H1 (cell line): ENCODE data around the gene ALS2CL. TPM values are rescaled to one million over a fixed set of nuclear protein-coding genes. Genes with fewer than 3 reads are reported as not detected.

Experiments
- CTCF ChIA-PET: fragments of 300-600 bp; sonication (Branson Sonifier 250); formaldehyde crosslinking; loops from one replicate; lab custom pipeline; 2021; ENCODE audit not compliant: partially characterized antibody; lab: Charles Lee
- POLR2A ChIA-PET: fragments of 300-600 bp; sonication (Branson Sonifier 250); formaldehyde crosslinking; loops from one replicate; lab custom pipeline; 2021; ENCODE audit warnings: inconsistent platforms; ENCODE audit not compliant: partially characterized antibody; lab: Charles Lee
- DNase-seq, 2 experiments: peaks; one replicate each; pipeline versions ENCODE4 v3.0.0 to v3.0.0-alpha.2; 2010 to 2022; ENCODE audit warnings: low spot score in 2 of 2, low read depth in 1 of 2, mixed read lengths in 1 of 2
- FAIRE-seq: peaks from 2 replicates; lab custom pipeline; 2011; peaks lifted over from hg19 to GRCh38; lab: Jason Lieb, UNC
- H2AFZ ChIP-seq: 2 replicates; pipeline ENCODE4 v1.8.1; 2012; ENCODE audit warnings: low read length, inconsistent platforms
- H2AK5ac ChIP-seq: 2 replicates; pipeline ENCODE4 v1.6.1; 2013; ENCODE audit warnings: low read depth, low read length
- H2BK120ac ChIP-seq: replicated peaks from 2 replicates; pipeline ENCODE3; 2013; ENCODE audit warnings: low read depth, low read length, inconsistent platforms
- H2BK12ac ChIP-seq: 2 replicates; pipeline ENCODE4 v1.6.1; 2013; ENCODE audit warnings: low read depth, low read length
- H2BK15ac ChIP-seq: 2 replicates; pipeline ENCODE4 v1.6.1; 2013; ENCODE audit warnings: low read length
- H2BK20ac ChIP-seq: 2 replicates; pipeline ENCODE4 v1.6.1; 2013; ENCODE audit warnings: low read length
- H2BK5ac ChIP-seq: 2 replicates; pipeline ENCODE4 v1.6.1; 2013; ENCODE audit warnings: low read depth, low read length
- H3K14ac ChIP-seq: 2 replicates; pipeline ENCODE4 v1.6.1; 2013; ENCODE audit warnings: inconsistent platforms; ENCODE audit not compliant: insufficient read length
- H3K18ac ChIP-seq: 2 replicates; pipeline ENCODE4 v1.6.1; 2013; ENCODE audit warnings: low read length; ENCODE audit errors: extremely low read depth
- H3K23ac ChIP-seq: 2 replicates; pipeline ENCODE4 v1.6.1; 2013; ENCODE audit warnings: inconsistent platforms; ENCODE audit not compliant: insufficient read length
- H3K23me2 ChIP-seq: 2 replicates; pipeline ENCODE4 v1.6.1; 2013; ENCODE audit warnings: low read depth, low read length
- H3K27ac ChIP-seq: 2 replicates; pipeline ENCODE4 v1.6.1; 2011; ENCODE audit warnings: low read depth, low read length, inconsistent platforms
- H3K27me3 ChIP-seq, 4 experiments: replicated peaks in 1 of 4; 1 replicate in 1 of 4; 2 replicates in 3 of 4; pipeline versions ENCODE4 v1.6.1 to v1.8.1; 2011 to 2013; ENCODE audit warnings: low read length in 3 of 4, mild to moderate bottlenecking in 3 of 4, inconsistent platforms in 2 of 4, mixed read lengths in 2 of 4, moderate library complexity in 1 of 4; ENCODE audit not compliant: control insufficient read depth in 3 of 4, insufficient read depth in 3 of 4; ENCODE audit errors: extremely low read depth in 1 of 4
- H3K36me3 ChIP-seq, 4 experiments: 2 replicates each; pipeline versions ENCODE4 v1.6.1 to v1.8.1; 2011 to 2013; ENCODE audit warnings: mild to moderate bottlenecking in 4 of 4, low read length in 3 of 4, moderate library complexity in 2 of 4, control low read depth in 1 of 4, inconsistent platforms in 1 of 4; ENCODE audit not compliant: insufficient read depth in 4 of 4, control insufficient read depth in 2 of 4
- H3K4ac ChIP-seq: replicated peaks from 2 replicates; pipeline ENCODE3; 2013; ENCODE audit warnings: low read length, low read depth, mixed read lengths, inconsistent platforms; ENCODE audit not compliant: insufficient read length
- H3K4me1 ChIP-seq, 4 experiments: replicated peaks in 1 of 4; 1 replicate in 1 of 4; 2 replicates in 3 of 4; pipeline versions ENCODE4 v1.6.1 to v1.8.1; 2011 to 2013; ENCODE audit warnings: low read length in 3 of 4, inconsistent platforms in 2 of 4, mixed read lengths in 1 of 4; ENCODE audit not compliant: insufficient read depth in 4 of 4, control insufficient read depth in 3 of 4
- H3K4me2 ChIP-seq, 2 experiments: 2 replicates each; pipeline versions ENCODE4 v1.6.1 to v1.8.1; 2011 to 2013; ENCODE audit warnings: low read depth in 2 of 2, low read length in 2 of 2, control low read depth in 1 of 2, inconsistent platforms in 1 of 2, mild to moderate bottlenecking in 1 of 2; ENCODE audit not compliant: insufficient read depth in 1 of 2
- H3K4me3 ChIP-seq, 4 experiments: fragments of 200-600, 300-600 bp in 1 of 4; sonication (generic), shearing (Covaris generic), sonication (Bioruptor Twin) in 1 of 4; 2 replicates each; pipeline versions ENCODE4 v1.5.1 to v1.8.1; 2011 to 2016; ENCODE audit warnings: low read length in 4 of 4, low read depth in 3 of 4, control low read depth in 2 of 4, inconsistent platforms in 2 of 4, mild to moderate bottlenecking in 2 of 4, mixed read lengths in 1 of 4, moderate library complexity in 1 of 4; ENCODE audit not compliant: insufficient read depth in 2 of 4; ENCODE audit errors: extremely low read depth in 1 of 4
- H3K56ac ChIP-seq: replicated peaks from 2 replicates; pipeline ENCODE3; 2013; ENCODE audit warnings: low read depth, mild to moderate bottlenecking, mixed read lengths, low read length, inconsistent platforms; ENCODE audit not compliant: insufficient read length
- H3K79me1 ChIP-seq: 2 replicates; pipeline ENCODE4 v1.6.1; 2013; ENCODE audit warnings: low read depth, low read length, control low read depth
- H3K79me2 ChIP-seq, 2 experiments: 2 replicates each; pipeline versions ENCODE4 v1.6.1 to v1.8.1; 2012 to 2013; ENCODE audit warnings: low read length in 2 of 2, mild to moderate bottlenecking in 2 of 2, inconsistent platforms in 1 of 2; ENCODE audit not compliant: insufficient read depth in 2 of 2, control insufficient read depth in 1 of 2
- H3K9ac ChIP-seq, 4 experiments: replicated peaks in 1 of 4; 1 replicate in 1 of 4; 2 replicates in 3 of 4; pipeline versions ENCODE4 v1.6.1 to v1.8.1; 2011 to 2013; ENCODE audit warnings: low read depth in 3 of 4, low read length in 3 of 4, control low read depth in 2 of 4, mild to moderate bottlenecking in 2 of 4, moderate library complexity in 2 of 4, inconsistent platforms in 1 of 4; ENCODE audit errors: extremely low read depth in 1 of 4
- H3K9me3 ChIP-seq, 2 experiments: 2 replicates each; pipeline versions ENCODE4 v1.6.1 to v1.8.1; 2012 to 2013; ENCODE audit warnings: mild to moderate bottlenecking in 2 of 2, moderate library complexity in 2 of 2, control low read depth in 1 of 2, inconsistent platforms in 1 of 2, low read depth in 1 of 2, low read length in 1 of 2, mixed read lengths in 1 of 2; ENCODE audit not compliant: insufficient read depth in 2 of 2
- H4K20me1 ChIP-seq, 2 experiments: replicated peaks in 1 of 2; 2 replicates each; pipeline versions ENCODE3 to v1.8.1; 2011 to 2013; ENCODE audit warnings: inconsistent platforms in 2 of 2, low read length in 2 of 2, mild to moderate bottlenecking in 1 of 2; ENCODE audit not compliant: insufficient read depth in 2 of 2, control insufficient read depth in 1 of 2
- H4K5ac ChIP-seq: 2 replicates; pipeline ENCODE4 v1.6.1; 2013; ENCODE audit warnings: low read length, low read depth, mixed read lengths, inconsistent platforms; ENCODE audit not compliant: insufficient read length
- H4K8ac ChIP-seq: 2 replicates; pipeline ENCODE4 v1.8.0; 2013; ENCODE audit warnings: mild to moderate bottlenecking, moderate library complexity, low read length, inconsistent platforms; ENCODE audit not compliant: insufficient read depth; ENCODE audit errors: extremely low read depth
- H4K91ac ChIP-seq: replicated peaks from 2 replicates; pipeline ENCODE3; 2013; ENCODE audit warnings: low read length, mixed read lengths, inconsistent platforms; ENCODE audit not compliant: insufficient read length
- CHD2 ChIP-seq: IDR thresholded peaks from 2 replicates; pipeline ENCODE4 v1.6.1; 2012; ENCODE audit warnings: low read length, improper control_type of control experiment
- POU5F1 ChIP-seq: IDR thresholded peaks from 2 replicates; pipeline ENCODE4 v1.6.1; 2011; ENCODE audit warnings: low read depth, mild to moderate bottlenecking, low read length, moderate library complexity
- SAP30 ChIP-seq: fragments of 300-600 bp; sonication (generic); IDR thresholded peaks from 2 replicates; pipeline ENCODE4 v1.7.1; 2012; ENCODE audit warnings: low read length, moderate library complexity, mild to moderate bottlenecking, inconsistent platforms; ENCODE audit not compliant: insufficient read depth, insufficient replicate concordance
- YY1 ChIP-seq: IDR thresholded peaks from 2 replicates; pipeline ENCODE4 v1.6.1; 2011; ENCODE audit warnings: low read depth, mild to moderate bottlenecking, low read length
- WGBS, 2 experiments: shearing (Covaris generic) in 1 of 2; methylation state at CpG; one replicate each; pipeline versions ENCODE4 v1.1.6 to v1.1.7; 2013 to 2015; ENCODE audit warnings: low lambda C conversion rate in 2 of 2, mixed read lengths in 2 of 2, inconsistent platforms in 1 of 2, low coverage in 1 of 2, missing lambda C conversion rate in 1 of 2; ENCODE audit not compliant: insufficient replicate concordance in 2 of 2, insufficient coverage in 1 of 2, insufficient read length in 1 of 2; ENCODE audit errors: extremely low coverage in 1 of 2, missing lambda C conversion rate in 1 of 2; 5-methylcytosine and 5-hydroxymethylcytosine counted together
- polyA plus RNA-seq, 7 experiments: library from polyadenylated mRNA; depleted of rRNA in 3 of 7; stranded (reverse) in 5 of 7; unstranded in 2 of 7; fragments of >200 nt in 5 of 7; fragments of 200-250 nt in 2 of 7; gene quantifications; 1 replicate in 5 of 7; 2 replicates in 1 of 7; 4 replicates in 1 of 7; pipeline versions ENCODE4 v1.2.1 to v1.2.3, GENCODE V29; 2011 to 2013; ENCODE audit warnings: missing spikeins in 2 of 7, mixed read lengths in 2 of 7
- total RNA-seq: library from RNA; stranded (reverse); fragmentation: NEBNext Ultra II Directional; extraction: Animal tissue kit (Norgen Biotek cat#: 25700); gene quantifications from 2 replicates; pipeline ENCODE4 v1.2.1, GENCODE V29; 2021

Gene ALS2CL
- total and polyA plus RNA-seq, 2 of the 8 experiments (the other 6 are each of a cell fraction or from before 2014, with no cell fraction given), result 4.8 to 5.4 TPM

GRCh38 chr3:46681387-46681786 is 12.1 kb downstream of the ALS2CL start:
- Histone ChIP-seq H3K14ac (no peak overlapping the region), H3K23ac (no peak overlapping the region), H3K23me2 (no peaks in the 10 kb centered on the region), H4K91ac (no peak overlapping the region), H2AK5ac (no peak overlapping the region), H2BK20ac (no peak overlapping the region), H3K36me3 (no peaks in the 10 kb centered on the region), H3K79me1 (no peaks in the 10 kb centered on the region), H3K9me3 (no peaks in the 10 kb centered on the region), H3K9ac (no peak overlapping the region), H2BK120ac (no peak overlapping the region), H4K8ac (no peak overlapping the region), H3K4me3 (no peak overlapping the region), H3K27me3 (no peaks in the 10 kb centered on the region), H3K56ac (no peak overlapping the region), H4K5ac (no peak overlapping the region), H2AFZ (no peak overlapping the region), H3K18ac (no peak overlapping the region), H2BK15ac (no peak overlapping the region), H3K27ac (no peak overlapping the region), H3K4me2 (no peak overlapping the region), H2BK12ac (no peak overlapping the region), H3K4me1 (peaks cover 0 to 3% (median 0%) of the 10 kb centered on the region in 4 experiments; a peak in 1 of 7 replicates), H2BK5ac (no peak overlapping the region), H4K20me1 (peaks cover 0 to 2% of the 10 kb centered on the region in 2 experiments), H3K79me2 (no peaks in the 10 kb centered on the region), H3K4ac (no peak overlapping the region)
- POLR2A ChIA-PET, result interaction anchor here (0.7 to 1.9 kb wide), 2 partner anchors 9 to 96 kb away, joined by 3 to 5 read pairs; no protein-coding TSS in a partner anchor
- CTCF ChIA-PET, result interaction anchor here (1.1 to 10.3 kb wide), 4 partner anchors 14 to 185 kb away, joined by 3 to 64 read pairs (median 22); partner anchors contain the start of gene ALS2CL
- DNase-seq (no peak), FAIRE-seq (no peak)
- 84% methylated on average over 10 of the region's 10 CpGs; no CpG with 5 or more reads in 1 of the 2 experiments for WGBS, 2 experiments
- TF ChIP-seq YY1, result no peak
- no peak for TF ChIP-seq POU5F1
- TF ChIP-seq SAP30, result no peak
- no peak for TF ChIP-seq CHD2
